SK-N-SH (cell line): ENCODE data around the gene WBP11.

Experiments used
- CTCF ChIP-seq: fragments of 200-600 bp; sonication (generic); IDR thresholded peaks from 2 replicates; pipeline ENCODE4 v1.6.1; 2017; ENCODE audit warnings: antibody characterized with exemption, mild to moderate bottlenecking, moderate library complexity
- EP300 ChIP-seq, 2 experiments: IDR thresholded peaks; 2 replicates each; pipeline versions ENCODE4 v1.4.0 to v1.6.1; 2012; ENCODE audit warnings: borderline replicate concordance in 1 of 2, low read depth in 1 of 2, low read length in 1 of 2
- JUND ChIP-seq: IDR thresholded peaks from 2 replicates; pipeline ENCODE4 v1.4.0; 2012
- POLR2AphosphoS5 ChIP-seq: IDR thresholded peaks from 2 replicates; pipeline ENCODE4 v1.6.1; 2012; ENCODE audit warnings: low read depth, low read length
- RFX5 ChIP-seq: IDR thresholded peaks from 2 replicates; pipeline ENCODE4 v1.6.1; 2012; ENCODE audit warnings: mild to moderate bottlenecking, improper control_type of control experiment, low read length
- RXRA ChIP-seq: IDR thresholded peaks from 2 replicates; pipeline ENCODE4 v1.4.0; 2012; ENCODE audit warnings: low read depth, mild to moderate bottlenecking, borderline replicate concordance
- TAF1 ChIP-seq: IDR thresholded peaks from 2 replicates; pipeline ENCODE4 v1.6.1; 2012; ENCODE audit warnings: low read depth, mild to moderate bottlenecking, low read length, moderate library complexity, borderline replicate concordance
- TF ChIP-seq, protein P1 (sequence below): IDR thresholded peaks from 2 replicates; pipeline ENCODE4 v1.6.1; 2012; ENCODE audit warnings: mild to moderate bottlenecking, low read depth, low read length, moderate library complexity
- TF ChIP-seq, protein P2 (sequence below): fragments of 150-350 bp; IDR thresholded peaks from 2 replicates; pipeline ENCODE4 v1.6.1; 2017; ENCODE audit warnings: antibody characterized with exemption, low read length, low read depth, borderline replicate concordance

GRCh38 chr12:14852880-14853279 lies 49.6 kb upstream of the WBP11 start:
- TF ChIP-seq CTCF (no peak), RFX5 (no peak), JUND (no peak), RXRA (no peak), EP300 (IDR thresholded peaks at IDR 0.05; ENCODE audit: borderline replicate concordance in 1 of 2, low read depth in 1 of 2, low read length in 1 of 2) (no peak), TAF1 (no peak), POLR2AphosphoS5 (no peak)
- TF ChIP-seq, protein P1, sequence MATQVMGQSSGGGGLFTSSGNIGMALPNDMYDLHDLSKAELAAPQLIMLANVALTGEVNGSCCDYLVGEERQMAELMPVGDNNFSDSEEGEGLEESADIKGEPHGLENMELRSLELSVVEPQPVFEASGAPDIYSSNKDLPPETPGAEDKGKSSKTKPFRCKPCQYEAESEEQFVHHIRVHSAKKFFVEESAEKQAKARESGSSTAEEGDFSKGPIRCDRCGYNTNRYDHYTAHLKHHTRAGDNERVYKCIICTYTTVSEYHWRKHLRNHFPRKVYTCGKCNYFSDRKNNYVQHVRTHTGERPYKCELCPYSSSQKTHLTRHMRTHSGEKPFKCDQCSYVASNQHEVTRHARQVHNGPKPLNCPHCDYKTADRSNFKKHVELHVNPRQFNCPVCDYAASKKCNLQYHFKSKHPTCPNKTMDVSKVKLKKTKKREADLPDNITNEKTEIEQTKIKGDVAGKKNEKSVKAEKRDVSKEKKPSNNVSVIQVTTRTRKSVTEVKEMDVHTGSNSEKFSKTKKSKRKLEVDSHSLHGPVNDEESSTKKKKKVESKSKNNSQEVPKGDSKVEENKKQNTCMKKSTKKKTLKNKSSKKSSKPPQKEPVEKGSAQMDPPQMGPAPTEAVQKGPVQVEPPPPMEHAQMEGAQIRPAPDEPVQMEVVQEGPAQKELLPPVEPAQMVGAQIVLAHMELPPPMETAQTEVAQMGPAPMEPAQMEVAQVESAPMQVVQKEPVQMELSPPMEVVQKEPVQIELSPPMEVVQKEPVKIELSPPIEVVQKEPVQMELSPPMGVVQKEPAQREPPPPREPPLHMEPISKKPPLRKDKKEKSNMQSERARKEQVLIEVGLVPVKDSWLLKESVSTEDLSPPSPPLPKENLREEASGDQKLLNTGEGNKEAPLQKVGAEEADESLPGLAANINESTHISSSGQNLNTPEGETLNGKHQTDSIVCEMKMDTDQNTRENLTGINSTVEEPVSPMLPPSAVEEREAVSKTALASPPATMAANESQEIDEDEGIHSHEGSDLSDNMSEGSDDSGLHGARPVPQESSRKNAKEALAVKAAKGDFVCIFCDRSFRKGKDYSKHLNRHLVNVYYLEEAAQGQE: no peak
- TF ChIP-seq, protein P2, sequence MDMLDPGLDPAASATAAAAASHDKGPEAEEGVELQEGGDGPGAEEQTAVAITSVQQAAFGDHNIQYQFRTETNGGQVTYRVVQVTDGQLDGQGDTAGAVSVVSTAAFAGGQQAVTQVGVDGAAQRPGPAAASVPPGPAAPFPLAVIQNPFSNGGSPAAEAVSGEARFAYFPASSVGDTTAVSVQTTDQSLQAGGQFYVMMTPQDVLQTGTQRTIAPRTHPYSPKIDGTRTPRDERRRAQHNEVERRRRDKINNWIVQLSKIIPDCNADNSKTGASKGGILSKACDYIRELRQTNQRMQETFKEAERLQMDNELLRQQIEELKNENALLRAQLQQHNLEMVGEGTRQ: no peak
